H1 (cell line): ENCODE measurements around the gene TNFRSF8. TPM values are rescaled to one million over a fixed set of nuclear protein-coding genes. Genes with fewer than 3 reads are reported as not detected.

ENCODE experiments used
- CTCF ChIA-PET: fragments of 300-600 bp; sonication (Branson Sonifier 250); formaldehyde crosslinking; loops from one replicate; lab custom pipeline; 2021; ENCODE audit not compliant: partially characterized antibody; lab: Charles Lee
- POLR2A ChIA-PET: fragments of 300-600 bp; sonication (Branson Sonifier 250); formaldehyde crosslinking; loops from one replicate; lab custom pipeline; 2021; ENCODE audit warnings: inconsistent platforms; ENCODE audit not compliant: partially characterized antibody; lab: Charles Lee
- DNase-seq, 2 experiments: peaks; one replicate each; pipeline versions ENCODE4 v3.0.0 to v3.0.0-alpha.2; 2010 to 2022; ENCODE audit warnings: low spot score in 2 of 2, low read depth in 1 of 2, mixed read lengths in 1 of 2
- FAIRE-seq: peaks from 2 replicates; lab custom pipeline; 2011; peaks lifted over from hg19 to GRCh38; lab: Jason Lieb, UNC
- H2AFZ ChIP-seq: 2 replicates; pipeline ENCODE4 v1.8.1; 2012; ENCODE audit warnings: low read length, inconsistent platforms
- H2AK5ac ChIP-seq: 2 replicates; pipeline ENCODE4 v1.6.1; 2013; ENCODE audit warnings: low read depth, low read length
- H2BK120ac ChIP-seq: replicated peaks from 2 replicates; pipeline ENCODE3; 2013; ENCODE audit warnings: low read depth, low read length, inconsistent platforms
- H2BK12ac ChIP-seq: 2 replicates; pipeline ENCODE4 v1.6.1; 2013; ENCODE audit warnings: low read depth, low read length
- H2BK15ac ChIP-seq: 2 replicates; pipeline ENCODE4 v1.6.1; 2013; ENCODE audit warnings: low read length
- H2BK20ac ChIP-seq: 2 replicates; pipeline ENCODE4 v1.6.1; 2013; ENCODE audit warnings: low read length
- H2BK5ac ChIP-seq: 2 replicates; pipeline ENCODE4 v1.6.1; 2013; ENCODE audit warnings: low read depth, low read length
- H3K14ac ChIP-seq: 2 replicates; pipeline ENCODE4 v1.6.1; 2013; ENCODE audit warnings: inconsistent platforms; ENCODE audit not compliant: insufficient read length
- H3K18ac ChIP-seq: 2 replicates; pipeline ENCODE4 v1.6.1; 2013; ENCODE audit warnings: low read length; ENCODE audit errors: extremely low read depth
- H3K23ac ChIP-seq: 2 replicates; pipeline ENCODE4 v1.6.1; 2013; ENCODE audit warnings: inconsistent platforms; ENCODE audit not compliant: insufficient read length
- H3K23me2 ChIP-seq: 2 replicates; pipeline ENCODE4 v1.6.1; 2013; ENCODE audit warnings: low read depth, low read length
- H3K27ac ChIP-seq: 2 replicates; pipeline ENCODE4 v1.6.1; 2011; ENCODE audit warnings: low read depth, low read length, inconsistent platforms
- H3K27me3 ChIP-seq, 4 experiments: replicated peaks in 1 of 4; 1 replicate in 1 of 4; 2 replicates in 3 of 4; pipeline versions ENCODE4 v1.6.1 to v1.8.1; 2011 to 2013; ENCODE audit warnings: low read length in 3 of 4, mild to moderate bottlenecking in 3 of 4, inconsistent platforms in 2 of 4, mixed read lengths in 2 of 4, moderate library complexity in 1 of 4; ENCODE audit not compliant: control insufficient read depth in 3 of 4, insufficient read depth in 3 of 4; ENCODE audit errors: extremely low read depth in 1 of 4
- H3K36me3 ChIP-seq, 4 experiments: 2 replicates each; pipeline versions ENCODE4 v1.6.1 to v1.8.1; 2011 to 2013; ENCODE audit warnings: mild to moderate bottlenecking in 4 of 4, low read length in 3 of 4, moderate library complexity in 2 of 4, control low read depth in 1 of 4, inconsistent platforms in 1 of 4; ENCODE audit not compliant: insufficient read depth in 4 of 4, control insufficient read depth in 2 of 4
- H3K4ac ChIP-seq: replicated peaks from 2 replicates; pipeline ENCODE3; 2013; ENCODE audit warnings: low read length, low read depth, mixed read lengths, inconsistent platforms; ENCODE audit not compliant: insufficient read length
- H3K4me1 ChIP-seq, 4 experiments: replicated peaks in 1 of 4; 1 replicate in 1 of 4; 2 replicates in 3 of 4; pipeline versions ENCODE4 v1.6.1 to v1.8.1; 2011 to 2013; ENCODE audit warnings: low read length in 3 of 4, inconsistent platforms in 2 of 4, mixed read lengths in 1 of 4; ENCODE audit not compliant: insufficient read depth in 4 of 4, control insufficient read depth in 3 of 4
- H3K4me2 ChIP-seq, 2 experiments: 2 replicates each; pipeline versions ENCODE4 v1.6.1 to v1.8.1; 2011 to 2013; ENCODE audit warnings: low read depth in 2 of 2, low read length in 2 of 2, control low read depth in 1 of 2, inconsistent platforms in 1 of 2, mild to moderate bottlenecking in 1 of 2; ENCODE audit not compliant: insufficient read depth in 1 of 2
- H3K4me3 ChIP-seq, 4 experiments: fragments of 200-600, 300-600 bp in 1 of 4; sonication (generic), shearing (Covaris generic), sonication (Bioruptor Twin) in 1 of 4; 2 replicates each; pipeline versions ENCODE4 v1.5.1 to v1.8.1; 2011 to 2016; ENCODE audit warnings: low read length in 4 of 4, low read depth in 3 of 4, control low read depth in 2 of 4, inconsistent platforms in 2 of 4, mild to moderate bottlenecking in 2 of 4, mixed read lengths in 1 of 4, moderate library complexity in 1 of 4; ENCODE audit not compliant: insufficient read depth in 2 of 4; ENCODE audit errors: extremely low read depth in 1 of 4
- H3K56ac ChIP-seq: replicated peaks from 2 replicates; pipeline ENCODE3; 2013; ENCODE audit warnings: low read depth, mild to moderate bottlenecking, mixed read lengths, low read length, inconsistent platforms; ENCODE audit not compliant: insufficient read length
- H3K79me1 ChIP-seq: 2 replicates; pipeline ENCODE4 v1.6.1; 2013; ENCODE audit warnings: low read depth, low read length, control low read depth
- H3K79me2 ChIP-seq, 2 experiments: 2 replicates each; pipeline versions ENCODE4 v1.6.1 to v1.8.1; 2012 to 2013; ENCODE audit warnings: low read length in 2 of 2, mild to moderate bottlenecking in 2 of 2, inconsistent platforms in 1 of 2; ENCODE audit not compliant: insufficient read depth in 2 of 2, control insufficient read depth in 1 of 2
- H3K9ac ChIP-seq, 4 experiments: replicated peaks in 1 of 4; 1 replicate in 1 of 4; 2 replicates in 3 of 4; pipeline versions ENCODE4 v1.6.1 to v1.8.1; 2011 to 2013; ENCODE audit warnings: low read depth in 3 of 4, low read length in 3 of 4, control low read depth in 2 of 4, mild to moderate bottlenecking in 2 of 4, moderate library complexity in 2 of 4, inconsistent platforms in 1 of 4; ENCODE audit errors: extremely low read depth in 1 of 4
- H3K9me3 ChIP-seq, 2 experiments: 2 replicates each; pipeline versions ENCODE4 v1.6.1 to v1.8.1; 2012 to 2013; ENCODE audit warnings: mild to moderate bottlenecking in 2 of 2, moderate library complexity in 2 of 2, control low read depth in 1 of 2, inconsistent platforms in 1 of 2, low read depth in 1 of 2, low read length in 1 of 2, mixed read lengths in 1 of 2; ENCODE audit not compliant: insufficient read depth in 2 of 2
- H4K20me1 ChIP-seq, 2 experiments: replicated peaks in 1 of 2; 2 replicates each; pipeline versions ENCODE3 to v1.8.1; 2011 to 2013; ENCODE audit warnings: inconsistent platforms in 2 of 2, low read length in 2 of 2, mild to moderate bottlenecking in 1 of 2; ENCODE audit not compliant: insufficient read depth in 2 of 2, control insufficient read depth in 1 of 2
- H4K5ac ChIP-seq: 2 replicates; pipeline ENCODE4 v1.6.1; 2013; ENCODE audit warnings: low read length, low read depth, mixed read lengths, inconsistent platforms; ENCODE audit not compliant: insufficient read length
- H4K8ac ChIP-seq: 2 replicates; pipeline ENCODE4 v1.8.0; 2013; ENCODE audit warnings: mild to moderate bottlenecking, moderate library complexity, low read length, inconsistent platforms; ENCODE audit not compliant: insufficient read depth; ENCODE audit errors: extremely low read depth
- H4K91ac ChIP-seq: replicated peaks from 2 replicates; pipeline ENCODE3; 2013; ENCODE audit warnings: low read length, mixed read lengths, inconsistent platforms; ENCODE audit not compliant: insufficient read length
- BACH1 ChIP-seq: IDR thresholded peaks from 2 replicates; pipeline ENCODE4 v1.6.1; 2012; ENCODE audit warnings: low read length, improper control_type of control experiment
- HDAC2 ChIP-seq, 2 experiments: fragments of 300-600 bp in 1 of 2; sonication (generic) in 1 of 2; IDR thresholded peaks; 2 replicates each; pipeline ENCODE4 v1.6.1; 2011 to 2012; ENCODE audit warnings: low read depth in 2 of 2, low read length in 2 of 2, mild to moderate bottlenecking in 2 of 2, moderate library complexity in 2 of 2, borderline replicate concordance in 1 of 2, inconsistent platforms in 1 of 2
- KDM4A ChIP-seq: IDR thresholded peaks from one replicate; pipeline ENCODE4 v1.7.1; 2012; ENCODE audit warnings: low read depth, mild to moderate bottlenecking, moderate library complexity, low read length, inconsistent platforms; ENCODE audit not compliant: severe bottlenecking
- POLR2A ChIP-seq, 2 experiments: IDR thresholded peaks; 1 replicate in 1 of 2; 2 replicates in 1 of 2; pipeline ENCODE4 v1.6.1; 2011; ENCODE audit warnings: low read depth in 2 of 2, low read length in 2 of 2, mild to moderate bottlenecking in 2 of 2; ENCODE audit errors: control extremely low read depth in 1 of 2
- POU5F1 ChIP-seq: IDR thresholded peaks from 2 replicates; pipeline ENCODE4 v1.6.1; 2011; ENCODE audit warnings: low read depth, mild to moderate bottlenecking, low read length, moderate library complexity
- RAD21 ChIP-seq, 2 experiments: IDR thresholded peaks in 1 of 2; conservative IDR thresholded peaks in 1 of 2; 2 replicates each; pipeline ENCODE4 v1.6.1; 2011; ENCODE audit warnings: low read depth in 2 of 2, low read length in 2 of 2, improper control_type of control experiment in 1 of 2, inconsistent platforms in 1 of 2, mild to moderate bottlenecking in 1 of 2, moderate library complexity in 1 of 2
- SIRT6 ChIP-seq: IDR thresholded peaks from one replicate; pipeline ENCODE4 v1.7.1; 2012; ENCODE audit warnings: low read length, inconsistent platforms
- SIX5 ChIP-seq: IDR thresholded peaks from 2 replicates; pipeline ENCODE4 v1.6.1; 2011; ENCODE audit warnings: mild to moderate bottlenecking, low read depth, low read length
- SUZ12 ChIP-seq: fragments of 200-600 bp; sonication (generic); IDR thresholded peaks from 2 replicates; pipeline ENCODE4 v1.6.1; 2012; ENCODE audit warnings: mild to moderate bottlenecking, inconsistent platforms, low read length, moderate library complexity, mixed read lengths
- TAF7 ChIP-seq: optimal IDR thresholded peaks from 2 replicates; pipeline ENCODE3; 2011; ENCODE audit warnings: low read depth, mild to moderate bottlenecking, inconsistent platforms, low read length, moderate library complexity, borderline replicate concordance
- USF2 ChIP-seq: IDR thresholded peaks from 2 replicates; pipeline ENCODE4 v1.6.1; 2011; ENCODE audit warnings: low read length, improper control_type of control experiment
- YY1 ChIP-seq: IDR thresholded peaks from 2 replicates; pipeline ENCODE4 v1.6.1; 2011; ENCODE audit warnings: low read depth, mild to moderate bottlenecking, low read length
- ZNF274 ChIP-seq: IDR thresholded peaks from 2 replicates; pipeline ENCODE4 v1.7.0; 2012; ENCODE audit warnings: low read length, borderline replicate concordance; ENCODE audit errors: extremely low read depth
- WGBS, 2 experiments: shearing (Covaris generic) in 1 of 2; methylation state at CpG; one replicate each; pipeline versions ENCODE4 v1.1.6 to v1.1.7; 2013 to 2015; ENCODE audit warnings: low lambda C conversion rate in 2 of 2, mixed read lengths in 2 of 2, inconsistent platforms in 1 of 2, low coverage in 1 of 2, missing lambda C conversion rate in 1 of 2; ENCODE audit not compliant: insufficient replicate concordance in 2 of 2, insufficient coverage in 1 of 2, insufficient read length in 1 of 2; ENCODE audit errors: extremely low coverage in 1 of 2, missing lambda C conversion rate in 1 of 2; 5-methylcytosine and 5-hydroxymethylcytosine counted together
- polyA plus RNA-seq, 7 experiments: library from polyadenylated mRNA; depleted of rRNA in 3 of 7; stranded (reverse) in 5 of 7; unstranded in 2 of 7; fragments of >200 nt in 5 of 7; fragments of 200-250 nt in 2 of 7; gene quantifications; 1 replicate in 5 of 7; 2 replicates in 1 of 7; 4 replicates in 1 of 7; pipeline versions ENCODE4 v1.2.1 to v1.2.3, GENCODE V29; 2011 to 2013; ENCODE audit warnings: missing spikeins in 2 of 7, mixed read lengths in 2 of 7
- total RNA-seq: library from RNA; stranded (reverse); fragmentation: NEBNext Ultra II Directional; extraction: Animal tissue kit (Norgen Biotek cat#: 25700); gene quantifications from 2 replicates; pipeline ENCODE4 v1.2.1, GENCODE V29; 2021

TNFRSF8 gene
- total and polyA plus RNA-seq, 2 of the 8 experiments (the other 6 are each of a cell fraction or from before 2014, with no cell fraction given), result 23.2 to 32.7 TPM

- no peaks in the 10 kb centered on the region for H3K9me3 ChIP-seq
- H3K36me3 ChIP-seq, result peaks cover 0 to 4% (median 1%) of the 10 kb centered on the region in 4 experiments; a peak in 1 of 8 replicates
- H3K9ac ChIP-seq, result no peak overlapping the region
- no peak overlapping the region for H3K4me2 ChIP-seq
- no peaks in the 10 kb centered on the region for H3K27me3 ChIP-seq
- no peak overlapping the region for H2AFZ ChIP-seq
- no peak overlapping the region for H2BK12ac ChIP-seq
- no peak overlapping the region for H3K27ac ChIP-seq
- no peak overlapping the region for H3K23ac ChIP-seq
- ChIA-PET CTCF (interaction anchor here (2.0 kb wide), 1 partner anchor 8 kb away, joined by 4 read pairs; no protein-coding TSS in a partner anchor), POLR2A (no interaction called here)
- FAIRE-seq (no peak), DNase-seq (no peak)
- H2BK15ac ChIP-seq, result no peak overlapping the region
- no peak overlapping the region for H3K56ac ChIP-seq
- no peak overlapping the region for H2BK20ac ChIP-seq
- no peaks in the 10 kb centered on the region for H3K23me2 ChIP-seq
- no peak overlapping the region for H2AK5ac ChIP-seq
- H2BK5ac ChIP-seq, result no peak overlapping the region
- H2BK120ac ChIP-seq, result no peak overlapping the region
- H4K20me1 ChIP-seq, result peaks cover 0 to 5% of the 10 kb centered on the region in 2 experiments
- H3K4me3 ChIP-seq, result no peak overlapping the region
- H3K4ac ChIP-seq, result no peak overlapping the region
- no peak overlapping the region for H4K5ac ChIP-seq
- no peak overlapping the region for H4K91ac ChIP-seq
- H4K8ac ChIP-seq, result no peak overlapping the region
- H3K18ac ChIP-seq, result no peak overlapping the region
- WGBS, 2 experiments, result 89% methylated on average over 1 of the region's 1 CpG; no CpG with 5 or more reads in 1 of the 2 experiments
- H3K14ac ChIP-seq, result no peak overlapping the region
- no peaks in the 10 kb centered on the region for H3K79me1 ChIP-seq
- H3K4me1 ChIP-seq, result no peaks in the 10 kb centered on the region
- H3K79me2 ChIP-seq, result no peaks in the 10 kb centered on the region; a peak in 1 of 4 replicates
- no peak for TF ChIP-seq KDM4A
- TF ChIP-seq RAD21 (IDR thresholded peaks at IDR 0.05 in 1 of 2, conservative IDR thresholded peaks at IDR 0.05 in 1 of 2; ENCODE audit: low read depth in 2 of 2, low read length in 2 of 2), result no peak
- no peak for TF ChIP-seq SUZ12
- no peak for TF ChIP-seq POLR2A (IDR thresholded peaks at IDR 0.05; ENCODE audit: control extremely low read depth in 1 of 2, low read depth in 2 of 2, low read length in 2 of 2)
- no peak for TF ChIP-seq ZNF274
- no peak for TF ChIP-seq USF2
- no peak for TF ChIP-seq BACH1
- no peak for TF ChIP-seq YY1
- no peak for TF ChIP-seq HDAC2 (IDR thresholded peaks at IDR 0.05; ENCODE audit: borderline replicate concordance in 1 of 2, low read depth in 2 of 2, low read length in 2 of 2)
- no peak for TF ChIP-seq TAF7
- no peak for TF ChIP-seq SIX5
- TF ChIP-seq SIRT6, result no peak
- no peak for TF ChIP-seq POU5F1
Measured at GRCh38 chr1:12098786-12099185, 35.7 kb downstream of the TNFRSF8 start.
